Neural cell (in vitro differentiated cells): ENCODE results near the gene SLITRK2. TPM values are rescaled to one million over a fixed set of nuclear protein-coding genes. Genes with fewer than 3 reads are reported as not detected.

Source experiments
- H2AFZ ChIP-seq: fragments of 200-600, 300-800 bp; sonication (generic), shearing (Covaris generic); 2 replicates; pipeline ENCODE4 v1.6.0; 2014; ENCODE audit warnings: low read depth, mild to moderate bottlenecking, antibody characterized with exemption, low read length, moderate library complexity
- H3F3A ChIP-seq: fragments of 200-600 bp; shearing (Covaris generic); 2 replicates; pipeline ENCODE4 v1.6.1; 2016; ENCODE audit warnings: mild to moderate bottlenecking, moderate library complexity, mixed read lengths, antibody characterized with exemption, low read length; ENCODE audit not compliant: insufficient read depth, poor library complexity, severe bottlenecking
- H3K27ac ChIP-seq: fragments of 200-600, 300-800 bp; sonication (generic), shearing (Covaris generic); 2 replicates; pipeline ENCODE4 v1.5.1; 2014; ENCODE audit warnings: mild to moderate bottlenecking, low read length, moderate library complexity
- H3K27me3 ChIP-seq: fragments of 300-800, 200-600 bp; sonication (generic), shearing (Covaris generic); 2 replicates; pipeline ENCODE4 v1.6.0; 2014; ENCODE audit warnings: mild to moderate bottlenecking, low read depth, low read length, moderate library complexity; ENCODE audit not compliant: insufficient read depth
- H3K36me3 ChIP-seq: fragments of 300-800, 200-600 bp; sonication (generic), shearing (Covaris generic); 2 replicates; pipeline ENCODE4 v1.5.1; 2014; ENCODE audit warnings: mild to moderate bottlenecking, antibody characterized with exemption, low read length, moderate library complexity; ENCODE audit not compliant: insufficient read depth
- H3K4me2 ChIP-seq: fragments of 300-800, 200-600 bp; sonication (generic), shearing (Covaris generic); 2 replicates; pipeline ENCODE4 v1.6.0; 2014; ENCODE audit warnings: mild to moderate bottlenecking, low read length
- H3K4me3 ChIP-seq: fragments of 300-800, 200-600 bp; sonication (generic), shearing (Covaris generic); 2 replicates; pipeline ENCODE4 v1.5.1; 2014; ENCODE audit warnings: mild to moderate bottlenecking, low read length, moderate library complexity
- H3K79me2 ChIP-seq: fragments of 200-600 bp; shearing (Covaris generic); replicated peaks from 2 replicates; pipeline ENCODE4 v1.6.0; 2014; ENCODE audit warnings: mild to moderate bottlenecking, low read length, moderate library complexity; ENCODE audit not compliant: insufficient read depth
- H3K9ac ChIP-seq: fragments of 300-800, 200-600 bp; sonication (generic), shearing (Covaris generic); 2 replicates; pipeline ENCODE4 v1.6.1; 2016; ENCODE audit warnings: mild to moderate bottlenecking, low read length, mixed read lengths
- H3K9me2 ChIP-seq: fragments of 200-600 bp; shearing (Covaris generic); 2 replicates; pipeline ENCODE4 v1.6.1; 2016; ENCODE audit warnings: mild to moderate bottlenecking, low read length, mixed read lengths; ENCODE audit not compliant: insufficient read depth
- H3K9me3 ChIP-seq: fragments of 200-600, 300-800 bp; sonication (generic), shearing (Covaris generic); 2 replicates; pipeline ENCODE4 v1.6.1; 2016; ENCODE audit warnings: mild to moderate bottlenecking, mixed run types, low read length, moderate library complexity, mixed read lengths
- H4K20me1 ChIP-seq: fragments of 200-600 bp; shearing (Covaris generic); 2 replicates; pipeline ENCODE4 v1.6.1; 2016; ENCODE audit warnings: mild to moderate bottlenecking, mixed run types; ENCODE audit not compliant: insufficient read depth
- EP300 ChIP-seq: fragments of 450-650 bp; conservative IDR thresholded peaks from 2 replicates; pipeline ENCODE4 v1.6.1; 2014; ENCODE audit warnings: antibody characterized with exemption, mild to moderate bottlenecking, moderate library complexity; ENCODE audit not compliant: poor library complexity, severe bottlenecking
- EZH2 ChIP-seq: fragments of 200-600, 300-800 bp; shearing (Covaris generic), sonication (generic); IDR thresholded peaks from 2 replicates; pipeline ENCODE4 v1.6.1; 2014; ENCODE audit warnings: antibody characterized with exemption, low read length, borderline replicate concordance, mild to moderate bottlenecking; ENCODE audit not compliant: insufficient read depth, poor library complexity, severe bottlenecking
- MXI1 ChIP-seq: fragments of 450-650 bp; conservative IDR thresholded peaks from 2 replicates; pipeline ENCODE4 v1.6.1; 2014; ENCODE audit warnings: antibody characterized with exemption, mild to moderate bottlenecking; ENCODE audit not compliant: poor library complexity, severe bottlenecking
- POLR2AphosphoS5 ChIP-seq: IDR thresholded peaks from 2 replicates; pipeline ENCODE4 v1.6.1; 2012
- RAD21 ChIP-seq: fragments of 450-650 bp; conservative IDR thresholded peaks from 2 replicates; pipeline ENCODE4 v1.6.1; 2014; ENCODE audit warnings: antibody characterized with exemption, mild to moderate bottlenecking, moderate library complexity
- SMC3 ChIP-seq: fragments of 450-650 bp; conservative IDR thresholded peaks from 2 replicates; pipeline ENCODE4 v1.6.1; 2014; ENCODE audit warnings: antibody characterized with exemption, mild to moderate bottlenecking, moderate library complexity; ENCODE audit not compliant: poor library complexity
- TAF1 ChIP-seq: IDR thresholded peaks from 2 replicates; pipeline ENCODE4 v1.6.1; 2012; ENCODE audit warnings: low read depth
- polyA plus RNA-seq: library from polyadenylated mRNA; depleted of rRNA; stranded (reverse); fragments of >200 nt; gene quantifications from 2 replicates; pipeline ENCODE4 v1.2.3, GENCODE V29; 2014
- TF ChIP-seq, protein P1 (sequence below): IDR thresholded peaks from 2 replicates; pipeline ENCODE4 v1.6.1; 2012; ENCODE audit warnings: borderline replicate concordance
- TF ChIP-seq, protein P2 (sequence below): fragments of 450-650 bp; IDR thresholded peaks from 2 replicates; pipeline ENCODE4 v1.5.1; 2014; ENCODE audit warnings: antibody characterized with exemption, mild to moderate bottlenecking, moderate library complexity; ENCODE audit not compliant: poor library complexity, severe bottlenecking

Gene SLITRK2
- polyA plus RNA-seq, 1 donor from 2014 or later: 1.9 TPM

DNA sequence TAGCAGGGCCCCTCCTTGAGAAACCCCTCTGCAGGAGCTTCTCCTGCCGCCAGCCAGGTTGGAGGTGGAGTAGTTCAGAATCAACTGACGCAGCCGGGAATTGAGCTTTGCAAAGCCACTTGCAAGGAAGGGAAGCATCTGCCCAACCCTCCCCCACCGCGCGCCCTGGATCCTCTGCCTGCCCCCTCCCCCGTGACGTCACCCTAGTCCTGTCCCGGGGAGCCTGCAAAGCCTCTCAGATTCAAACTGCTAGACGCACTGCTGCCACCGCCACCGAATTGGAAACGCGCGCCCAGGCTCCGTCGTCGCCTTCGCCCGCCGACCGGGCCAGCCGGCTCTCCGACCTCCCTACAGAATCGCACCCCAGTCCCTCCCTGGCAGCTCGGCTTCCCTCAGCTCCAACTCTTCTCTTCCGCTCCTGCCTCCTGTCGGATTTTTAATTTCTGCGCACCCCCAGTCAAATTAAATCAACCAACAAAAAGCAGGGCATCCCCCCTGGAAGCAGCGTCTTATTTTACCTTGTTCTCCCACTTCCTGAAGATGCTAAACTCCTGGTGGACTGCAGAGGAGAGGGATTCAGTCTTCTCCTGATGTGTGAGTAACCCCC, 3.8 kb downstream of the SLITRK2 start:
- no peaks in the 10 kb centered on the region for H3F3A ChIP-seq
- H4K20me1 ChIP-seq: no peaks in the 10 kb centered on the region
- no peaks in the 10 kb centered on the region for H3K79me2 ChIP-seq
- H3K9me3 ChIP-seq: no peaks in the 10 kb centered on the region
- H3K9me2 ChIP-seq: no peaks in the 10 kb centered on the region
- H3K27me3 ChIP-seq: peaks cover 45% of the 10 kb centered on the region
- no peak overlapping the region for H2AFZ ChIP-seq
- no peak for TF ChIP-seq TAF1
- TF ChIP-seq SMC3: no peak
- TF ChIP-seq, protein P1, sequence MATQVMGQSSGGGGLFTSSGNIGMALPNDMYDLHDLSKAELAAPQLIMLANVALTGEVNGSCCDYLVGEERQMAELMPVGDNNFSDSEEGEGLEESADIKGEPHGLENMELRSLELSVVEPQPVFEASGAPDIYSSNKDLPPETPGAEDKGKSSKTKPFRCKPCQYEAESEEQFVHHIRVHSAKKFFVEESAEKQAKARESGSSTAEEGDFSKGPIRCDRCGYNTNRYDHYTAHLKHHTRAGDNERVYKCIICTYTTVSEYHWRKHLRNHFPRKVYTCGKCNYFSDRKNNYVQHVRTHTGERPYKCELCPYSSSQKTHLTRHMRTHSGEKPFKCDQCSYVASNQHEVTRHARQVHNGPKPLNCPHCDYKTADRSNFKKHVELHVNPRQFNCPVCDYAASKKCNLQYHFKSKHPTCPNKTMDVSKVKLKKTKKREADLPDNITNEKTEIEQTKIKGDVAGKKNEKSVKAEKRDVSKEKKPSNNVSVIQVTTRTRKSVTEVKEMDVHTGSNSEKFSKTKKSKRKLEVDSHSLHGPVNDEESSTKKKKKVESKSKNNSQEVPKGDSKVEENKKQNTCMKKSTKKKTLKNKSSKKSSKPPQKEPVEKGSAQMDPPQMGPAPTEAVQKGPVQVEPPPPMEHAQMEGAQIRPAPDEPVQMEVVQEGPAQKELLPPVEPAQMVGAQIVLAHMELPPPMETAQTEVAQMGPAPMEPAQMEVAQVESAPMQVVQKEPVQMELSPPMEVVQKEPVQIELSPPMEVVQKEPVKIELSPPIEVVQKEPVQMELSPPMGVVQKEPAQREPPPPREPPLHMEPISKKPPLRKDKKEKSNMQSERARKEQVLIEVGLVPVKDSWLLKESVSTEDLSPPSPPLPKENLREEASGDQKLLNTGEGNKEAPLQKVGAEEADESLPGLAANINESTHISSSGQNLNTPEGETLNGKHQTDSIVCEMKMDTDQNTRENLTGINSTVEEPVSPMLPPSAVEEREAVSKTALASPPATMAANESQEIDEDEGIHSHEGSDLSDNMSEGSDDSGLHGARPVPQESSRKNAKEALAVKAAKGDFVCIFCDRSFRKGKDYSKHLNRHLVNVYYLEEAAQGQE: no peak
- no peak for TF ChIP-seq POLR2AphosphoS5
- no peak for TF ChIP-seq EZH2
- TF ChIP-seq RAD21: no peak
- TF ChIP-seq, protein P2, sequence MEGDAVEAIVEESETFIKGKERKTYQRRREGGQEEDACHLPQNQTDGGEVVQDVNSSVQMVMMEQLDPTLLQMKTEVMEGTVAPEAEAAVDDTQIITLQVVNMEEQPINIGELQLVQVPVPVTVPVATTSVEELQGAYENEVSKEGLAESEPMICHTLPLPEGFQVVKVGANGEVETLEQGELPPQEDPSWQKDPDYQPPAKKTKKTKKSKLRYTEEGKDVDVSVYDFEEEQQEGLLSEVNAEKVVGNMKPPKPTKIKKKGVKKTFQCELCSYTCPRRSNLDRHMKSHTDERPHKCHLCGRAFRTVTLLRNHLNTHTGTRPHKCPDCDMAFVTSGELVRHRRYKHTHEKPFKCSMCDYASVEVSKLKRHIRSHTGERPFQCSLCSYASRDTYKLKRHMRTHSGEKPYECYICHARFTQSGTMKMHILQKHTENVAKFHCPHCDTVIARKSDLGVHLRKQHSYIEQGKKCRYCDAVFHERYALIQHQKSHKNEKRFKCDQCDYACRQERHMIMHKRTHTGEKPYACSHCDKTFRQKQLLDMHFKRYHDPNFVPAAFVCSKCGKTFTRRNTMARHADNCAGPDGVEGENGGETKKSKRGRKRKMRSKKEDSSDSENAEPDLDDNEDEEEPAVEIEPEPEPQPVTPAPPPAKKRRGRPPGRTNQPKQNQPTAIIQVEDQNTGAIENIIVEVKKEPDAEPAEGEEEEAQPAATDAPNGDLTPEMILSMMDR: no peak
- TF ChIP-seq EP300: no peak
- no peak for TF ChIP-seq MXI1
- no peak overlapping the region for H3K27ac ChIP-seq
- no peaks in the 10 kb centered on the region for H3K36me3 ChIP-seq
- H3K4me3 ChIP-seq: peak overlapping the region; percentile 55
- H3K4me2 ChIP-seq: no peak overlapping the region
- no peak overlapping the region for H3K9ac ChIP-seq

DNA sequence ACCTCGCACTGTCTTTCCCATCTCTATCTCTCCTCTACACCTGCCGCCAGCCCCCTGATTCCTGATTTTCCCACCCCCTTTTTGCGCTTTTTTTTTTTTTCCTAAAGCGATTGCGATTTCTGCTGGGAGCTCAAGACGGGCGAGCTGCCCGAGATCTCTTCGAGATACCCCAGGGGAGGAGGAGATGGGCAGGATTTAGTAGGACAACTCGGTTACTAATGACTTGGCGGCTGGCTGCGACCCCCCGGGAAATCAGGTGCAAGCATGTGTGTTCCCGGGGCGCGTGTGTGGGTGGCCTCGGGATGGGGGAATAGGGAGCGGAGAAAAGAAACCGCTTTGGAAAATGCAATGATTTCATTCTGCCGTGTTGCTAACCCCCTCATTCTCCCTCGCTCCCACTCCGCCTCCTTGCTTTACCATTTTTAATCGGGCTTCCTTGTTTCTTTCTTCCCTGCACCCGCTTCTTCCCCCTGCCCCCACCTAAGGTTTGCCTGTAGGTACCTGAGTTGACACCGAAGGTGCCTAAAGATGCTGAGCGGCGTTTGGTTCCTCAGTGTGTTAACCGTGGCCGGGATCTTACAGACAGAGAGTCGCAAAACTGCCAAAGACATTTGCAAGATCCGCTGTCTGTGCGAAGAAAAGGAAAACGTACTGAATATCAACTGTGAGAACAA, 4.4 kb downstream of the SLITRK2 start:
- Histone ChIP-seq H2AFZ (no peak overlapping the region), H3K36me3 (no peaks in the 10 kb centered on the region), H3K27ac (no peak overlapping the region), H3K9me2 (no peaks in the 10 kb centered on the region), H3K9ac (no peak overlapping the region), H3K4me2 (no peak overlapping the region), H3K79me2 (no peaks in the 10 kb centered on the region), H3K4me3 (peak overlapping the region; percentile 55), H4K20me1 (no peaks in the 10 kb centered on the region), H3F3A (no peaks in the 10 kb centered on the region), H3K27me3 (peaks cover 38% of the 10 kb centered on the region), H3K9me3 (no peaks in the 10 kb centered on the region)
- TF ChIP-seq TAF1 (no peak), RAD21 (no peak), MXI1 (no peak), EZH2 (no peak), EP300 (no peak), SMC3 (no peak), POLR2AphosphoS5 (no peak)
- TF ChIP-seq, protein P1: no peak
- TF ChIP-seq, protein P2: no peak
